K562 (cell line): ENCODE results near the gene RET. TPM values are rescaled to one million over a fixed set of nuclear protein-coding genes. Genes with fewer than 3 reads are reported as not detected.
A peak's percentile ranks its signal among the peaks of the same experiment; 100 is the strongest.

Source experiments
- BRCA1 ChIP-seq, 2 experiments: fragments of 450-650 bp in 1 of 2; sonication (generic) in 1 of 2; formaldehyde crosslinking in 1 of 2; IDR thresholded peaks; 2 replicates each; pipeline versions ENCODE4 v1.5.0 to v1.6.1; 2017 to 2020; ENCODE audit warnings: mild to moderate bottlenecking in 1 of 2, missing genetic modification reagents in 1 of 2
- CBFA2T3 ChIP-seq: fragments of 450-650 bp; IDR thresholded peaks from 2 replicates; pipeline ENCODE4 v1.6.1; 2017
- CREM ChIP-seq: IDR thresholded peaks from 2 replicates; pipeline ENCODE4 v1.6.1; 2014; ENCODE audit warnings: antibody characterized with exemption, low read depth
- DDX20 ChIP-seq: fragments of 450-650 bp; IDR thresholded peaks from 2 replicates; pipeline ENCODE4 v1.6.1; 2016; ENCODE audit warnings: missing genetic modification characterization, low read depth, mild to moderate bottlenecking, missing compliant biosample characterization, moderate library complexity
- FOS ChIP-seq: IDR thresholded peaks from 3 replicates; pipeline ENCODE4 v1.6.1; 2011; ENCODE audit not compliant: insufficient read length; ENCODE audit errors: extremely low read depth
- HOXB6 ChIP-seq: fragments of 250-450 bp; sonication (Bioruptor Pico); IDR thresholded peaks from 2 replicates; pipeline ENCODE4 v1.5.1; 2022; ENCODE audit warnings: mild to moderate bottlenecking, borderline replicate concordance
- KDM1A ChIP-seq, 2 experiments: fragments of 450-650 bp; IDR thresholded peaks; 2 replicates each; pipeline ENCODE4 v1.6.1; 2016; ENCODE audit warnings: mild to moderate bottlenecking in 2 of 2
- KDM2B ChIP-seq: fragments of 250-450 bp; sonication (Bioruptor Pico); IDR thresholded peaks from 2 replicates; pipeline ENCODE4 v1.8.0; 2021; ENCODE audit warnings: mild to moderate bottlenecking, moderate library complexity
- KLF1 ChIP-seq: fragments of 450-650 bp; IDR thresholded peaks from 2 replicates; pipeline ENCODE4 v1.6.1; 2016; ENCODE audit warnings: missing genetic modification characterization, missing compliant biosample characterization
- MTA2 ChIP-seq: fragments of 450-650 bp; IDR thresholded peaks from 2 replicates; pipeline ENCODE4 v1.6.1; 2016; ENCODE audit warnings: low read depth
- NEUROD1 ChIP-seq: fragments of 150-350 bp; IDR thresholded peaks from 2 replicates; pipeline ENCODE4 v1.6.1; 2014; ENCODE audit warnings: borderline replicate concordance, low read length, low read depth; ENCODE audit not compliant: partially characterized antibody
- POLR2AphosphoS2 ChIP-seq: IDR thresholded peaks from 2 replicates; pipeline ENCODE4 v1.6.1; 2012; ENCODE audit warnings: low read length, improper control_type of control experiment
- PRMT5 ChIP-seq: sonication (generic); formaldehyde crosslinking; IDR thresholded peaks from 2 replicates; pipeline ENCODE4 v1.5.0; 2020; ENCODE audit warnings: missing genetic modification reagents
- SMAD4 ChIP-seq: fragments of 250-450 bp; sonication (Bioruptor Pico); conservative IDR thresholded peaks from 2 replicates; pipeline ENCODE4 v1.8.0; 2021; ENCODE audit warnings: inconsistent platforms, mild to moderate bottlenecking, moderate library complexity
- SPI1 ChIP-seq: IDR thresholded peaks from 2 replicates; pipeline ENCODE4 v1.6.1; 2011; ENCODE audit warnings: low read depth, low read length, control low read depth, borderline replicate concordance
- ZC3H4 ChIP-seq: sonication (generic); formaldehyde crosslinking; IDR thresholded peaks from 2 replicates; pipeline ENCODE4 v1.9.0; 2021; ENCODE audit warnings: missing genetic modification reagents, borderline replicate concordance
- ZFPM2 ChIP-seq: fragments of 250-450 bp; sonication (Bioruptor Pico); IDR thresholded peaks from 2 replicates; pipeline ENCODE4 v1.5.1; 2022; ENCODE audit warnings: mild to moderate bottlenecking
- ZFX ChIP-seq: sonication (generic); formaldehyde crosslinking; IDR thresholded peaks from 2 replicates; pipeline ENCODE4 v1.8.0; 2022; ENCODE audit warnings: mild to moderate bottlenecking, missing genetic modification reagents, moderate library complexity
- ZNF165 ChIP-seq: fragments of 250-450 bp; sonication (Bioruptor Pico); IDR thresholded peaks from 2 replicates; pipeline ENCODE4 v1.4.0; 2020; ENCODE audit warnings: borderline replicate concordance
- ZNF175 ChIP-seq: fragments of 200-800 bp; sonication (Bioruptor generic); IDR thresholded peaks from 2 replicates; pipeline ENCODE4 v1.6.1; 2016; ENCODE audit warnings: low read depth, mild to moderate bottlenecking, missing genetic modification characterization, missing compliant biosample characterization
- ZNF561 ChIP-seq: fragments of 450-650 bp; formaldehyde crosslinking; conservative IDR thresholded peaks from 2 replicates; pipeline ENCODE4 v1.4.0; 2020; ENCODE audit warnings: mild to moderate bottlenecking, moderate library complexity
- ZNF644 ChIP-seq: fragments of 200-800 bp; sonication (Bioruptor generic); IDR thresholded peaks from 2 replicates; pipeline ENCODE4 v1.6.1; 2016; ENCODE audit warnings: low read depth, missing genetic modification characterization, missing compliant biosample characterization
- polyA plus RNA-seq, 8 experiments: library from polyadenylated mRNA; depleted of rRNA in 4 of 8; stranded (reverse) in 5 of 8; unstranded in 3 of 8; fragments of >200 nt; fragmentation: Nextera tagmentation in 2 of 8; fragmentation: Illumina TruSeq in 1 of 8; extraction: Ambion mirVana in 2 of 8; extraction: Trizol in 1 of 8; gene quantifications; 2 replicates each; pipeline versions ENCODE4 v1.2.1 to v1.2.3, GENCODE V29; 2011 to 2014; ENCODE audit warnings: inconsistent platforms in 1 of 8, missing spikeins in 1 of 8
- total RNA-seq, 7 experiments: library from RNA; depleted of rRNA in 6 of 7; stranded (reverse); fragments of >200 nt in 6 of 7; fragmentation: Illumina TruSeq in 2 of 7; extraction: Trizol in 2 of 7; gene quantifications; 2 replicates each; pipeline versions ENCODE4 v1.2.1 to v1.2.3, GENCODE V29; 2011 to 2021; ENCODE audit warnings: low replicate concordance in 1 of 7
- TF ChIP-seq, protein P1 (sequence below), 2 experiments: fragments of 450-650 bp; IDR thresholded peaks; 2 replicates each; pipeline ENCODE4 v1.6.1; 2016
- TF ChIP-seq, protein P2 (sequence below): fragments of 450-650 bp; formaldehyde crosslinking; IDR thresholded peaks from 2 replicates; pipeline ENCODE4 v1.4.0; 2022; ENCODE audit warnings: mild to moderate bottlenecking, moderate library complexity
- TF ChIP-seq, protein P3 (sequence below): fragments of 450-650 bp; IDR thresholded peaks from 2 replicates; pipeline ENCODE4 v1.6.1; 2018; ENCODE audit warnings: mild to moderate bottlenecking, low read depth; ENCODE audit not compliant: partially characterized antibody

Gene RET
- total and polyA plus RNA-seq, 9 of the 15 experiments (the other 6 are each of a cell fraction or from before 2014, with no cell fraction given): 0.04 to 0.05 TPM; not detected in 7

DNA sequence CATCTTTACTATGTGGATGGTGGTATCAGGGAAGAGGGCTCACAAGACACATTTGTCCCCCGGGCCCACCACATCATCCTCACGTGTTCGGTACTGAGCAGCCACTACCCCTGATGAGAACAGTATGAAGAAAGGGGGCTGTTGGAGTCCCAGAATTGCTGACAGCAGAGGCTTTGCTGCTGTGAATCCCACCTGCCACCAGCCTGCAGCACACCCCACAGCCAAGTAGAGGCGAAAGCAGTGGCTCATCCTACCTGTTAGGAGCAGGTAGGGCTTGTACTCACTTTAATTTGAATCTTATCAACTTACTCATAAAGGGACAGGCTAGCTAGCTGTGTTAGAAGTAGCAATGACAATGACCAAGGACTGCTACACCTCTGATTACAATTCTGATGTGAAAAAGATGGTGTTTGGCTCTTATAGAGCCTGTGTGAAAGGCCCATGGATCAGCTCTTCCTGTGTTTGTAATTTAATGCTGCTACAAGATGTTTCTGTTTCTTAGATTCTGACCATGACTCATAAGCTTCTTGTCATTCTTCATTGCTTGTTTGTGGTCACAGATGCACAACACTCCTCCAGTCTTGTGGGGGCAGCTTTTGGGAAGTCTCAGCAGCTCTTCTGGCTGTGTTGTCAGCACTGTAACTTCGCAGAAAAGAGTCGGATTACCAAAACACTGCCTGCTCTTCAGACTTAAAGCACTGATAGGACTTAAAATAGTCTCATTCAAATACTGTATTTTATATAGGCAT lies 52.3 kb downstream of the RET start (continued):
- TF ChIP-seq ZNF165 (no peak), KDM1A (IDR thresholded peaks at IDR 0.05) (peak; percentile 58 to 67; a peak in 2 of 4 replicates), CREM (0 out of 2 replicates have a peak, but pooled peaks have one; percentile 10), BRCA1 (IDR thresholded peaks at IDR 0.05) (no peak), BRCA1 (CRISPR knock-in tag; IDR thresholded peaks at IDR 0.05) (no peak), SPI1 (0 out of 2 replicates have a peak, but pooled peaks have one; percentile 24), SMAD4 (no peak), KLF1 (no peak), FOS (peak; percentile 11), ZFX (no peak), CBFA2T3 (peak; percentile 76), ZC3H4 (CRISPR knock-in tag) (no peak), ZNF561 (CRISPR knock-in tag) (no peak), ZFPM2 (CRISPR knock-in tag) (no peak), ZNF175 (no peak), MTA2 (no peak), KDM2B (CRISPR knock-in tag) (no peak), POLR2AphosphoS2 (no peak), NEUROD1 (no peak), HOXB6 (no peak), DDX20 (tag) (no peak), ZNF644 (no peak), PRMT5 (CRISPR knock-in tag) (no peak)
- TF ChIP-seq, protein P1, sequence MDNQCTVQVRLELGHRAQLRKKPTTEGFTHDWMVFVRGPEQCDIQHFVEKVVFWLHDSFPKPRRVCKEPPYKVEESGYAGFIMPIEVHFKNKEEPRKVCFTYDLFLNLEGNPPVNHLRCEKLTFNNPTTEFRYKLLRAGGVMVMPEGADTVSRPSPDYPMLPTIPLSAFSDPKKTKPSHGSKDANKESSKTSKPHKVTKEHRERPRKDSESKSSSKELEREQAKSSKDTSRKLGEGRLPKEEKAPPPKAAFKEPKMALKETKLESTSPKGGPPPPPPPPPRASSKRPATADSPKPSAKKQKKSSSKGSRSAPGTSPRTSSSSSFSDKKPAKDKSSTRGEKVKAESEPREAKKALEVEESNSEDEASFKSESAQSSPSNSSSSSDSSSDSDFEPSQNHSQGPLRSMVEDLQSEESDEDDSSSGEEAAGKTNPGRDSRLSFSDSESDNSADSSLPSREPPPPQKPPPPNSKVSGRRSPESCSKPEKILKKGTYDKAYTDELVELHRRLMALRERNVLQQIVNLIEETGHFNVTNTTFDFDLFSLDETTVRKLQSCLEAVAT (IDR thresholded peaks at IDR 0.05): peak in 1 of 2 experiments; percentile 80; a peak in 2 of 4 replicates
- TF ChIP-seq, protein P2, sequence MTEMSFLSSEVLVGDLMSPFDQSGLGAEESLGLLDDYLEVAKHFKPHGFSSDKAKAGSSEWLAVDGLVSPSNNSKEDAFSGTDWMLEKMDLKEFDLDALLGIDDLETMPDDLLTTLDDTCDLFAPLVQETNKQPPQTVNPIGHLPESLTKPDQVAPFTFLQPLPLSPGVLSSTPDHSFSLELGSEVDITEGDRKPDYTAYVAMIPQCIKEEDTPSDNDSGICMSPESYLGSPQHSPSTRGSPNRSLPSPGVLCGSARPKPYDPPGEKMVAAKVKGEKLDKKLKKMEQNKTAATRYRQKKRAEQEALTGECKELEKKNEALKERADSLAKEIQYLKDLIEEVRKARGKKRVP: no peak
- TF ChIP-seq, protein P3, sequence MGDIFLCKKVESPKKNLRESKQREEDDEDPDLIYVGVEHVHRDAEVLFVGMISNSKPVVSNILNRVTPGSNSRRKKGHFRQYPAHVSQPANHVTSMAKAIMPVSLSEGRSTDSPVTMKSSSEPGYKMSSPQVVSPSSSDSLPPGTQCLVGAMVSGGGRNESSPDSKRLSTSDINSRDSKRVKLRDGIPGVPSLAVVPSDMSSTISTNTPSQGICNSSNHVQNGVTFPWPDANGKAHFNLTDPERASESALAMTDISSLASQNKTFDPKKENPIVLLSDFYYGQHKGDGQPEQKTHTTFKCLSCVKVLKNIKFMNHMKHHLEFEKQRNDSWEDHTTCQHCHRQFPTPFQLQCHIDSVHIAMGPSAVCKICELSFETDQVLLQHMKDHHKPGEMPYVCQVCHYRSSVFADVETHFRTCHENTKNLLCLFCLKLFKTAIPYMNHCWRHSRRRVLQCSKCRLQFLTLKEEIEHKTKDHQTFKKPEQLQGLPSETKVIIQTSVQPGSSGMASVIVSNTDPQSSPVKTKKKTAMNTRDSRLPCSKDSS: no peak
